LoVo (cell line): ENCODE data around the gene LACTB.

Experiments
- DNase-seq: peaks from one replicate; pipeline ENCODE4 v3.0.0-alpha.2; 2016; ENCODE audit warnings: low spot score

LACTB gene

DNA sequence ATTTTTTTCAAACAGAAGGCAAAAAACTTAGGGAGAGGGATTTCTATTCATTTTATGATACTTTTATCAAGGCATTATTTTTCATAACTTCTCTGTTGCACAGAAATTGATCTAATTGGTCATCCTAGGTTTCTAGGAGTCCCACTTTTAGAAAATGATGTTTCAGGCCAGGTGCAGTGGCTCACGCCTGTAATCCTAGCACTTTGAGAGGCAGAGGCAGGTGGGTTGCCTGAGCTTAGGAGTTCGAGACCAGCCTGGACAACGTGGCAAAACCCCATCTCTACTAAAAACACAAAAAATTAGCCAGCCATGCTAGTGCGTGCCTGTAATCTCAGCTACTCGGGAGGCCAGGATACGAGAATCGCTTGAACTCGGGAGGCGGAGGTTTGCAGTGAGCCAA lies 2.8 kb downstream of the LACTB start:
- DNase-seq: no peak

DNA sequence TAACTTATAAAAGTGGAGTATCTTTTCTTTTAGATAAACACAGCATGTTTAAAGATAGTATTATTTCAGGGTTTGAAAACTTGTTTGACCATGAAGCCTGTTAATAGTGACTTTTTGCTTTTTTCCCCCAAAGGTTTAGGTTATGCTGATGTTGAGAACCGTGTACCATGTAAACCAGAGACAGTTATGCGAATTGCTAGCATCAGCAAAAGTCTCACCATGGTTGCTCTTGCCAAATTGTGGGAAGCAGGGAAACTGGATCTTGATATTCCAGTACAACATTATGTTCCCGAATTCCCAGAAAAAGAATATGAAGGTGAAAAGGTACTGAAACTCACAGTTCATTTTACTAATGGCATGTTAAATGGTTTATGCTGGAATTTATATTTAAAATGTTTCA lies 5.1 kb downstream of the LACTB start:
- no peak for DNase-seq

DNA sequence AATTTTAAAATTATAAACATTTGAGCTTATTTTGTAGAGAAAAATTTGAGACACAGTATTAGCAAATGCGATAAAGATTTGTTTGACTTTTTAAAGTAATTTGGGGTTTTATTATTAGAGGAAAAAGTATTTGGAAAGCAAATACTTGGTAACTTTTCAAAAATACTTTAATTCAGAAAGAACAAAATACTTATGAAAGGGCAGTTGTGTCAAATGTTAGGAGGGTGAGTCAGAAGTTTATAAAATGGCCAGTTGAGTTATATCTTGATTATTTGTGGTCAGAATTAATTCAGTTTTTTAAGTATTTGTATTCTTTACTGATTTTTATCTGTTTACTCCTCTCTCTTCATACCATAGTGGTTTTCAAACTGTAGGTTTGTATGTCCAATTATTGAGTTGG lies 12.1 kb downstream of the LACTB start:
- DNase-seq: no peak

- no peak for DNase-seq
Observed at GRCh38 chr15:63134245-63134985, 12.8 kb downstream of the LACTB start.

- no peak for DNase-seq
Observed at GRCh38 chr15:63135281-63135680, 13.6 kb downstream of the LACTB start.

GRCh38 chr15:63135804-63136203 lies 14.1 kb downstream of the LACTB start:
- peak; percentile 41 for DNase-seq

- DNase-seq: no peak
Observed at GRCh38 chr15:63136742-63137141, 15.1 kb downstream of the LACTB start.

DNA sequence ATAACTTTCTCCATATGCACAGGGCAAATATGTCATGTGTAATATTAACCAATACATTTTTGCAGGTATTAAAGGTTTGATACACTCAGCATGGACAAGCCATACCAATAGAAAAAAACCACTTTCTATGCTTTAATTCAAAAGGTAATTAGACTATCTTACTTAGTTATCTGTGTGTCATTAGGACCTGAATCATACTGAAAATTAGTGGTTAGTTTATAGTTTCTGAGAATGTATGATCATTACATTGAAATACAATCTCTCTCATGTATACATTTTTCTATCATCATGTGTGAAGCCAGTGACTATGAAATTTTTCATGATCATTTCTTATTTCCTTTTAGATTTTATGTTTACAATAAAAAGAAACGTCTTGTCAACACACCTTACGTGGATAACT lies 19.3 kb downstream of the LACTB start:
- DNase-seq: no peak

GRCh38 chr15:63145426-63145825 lies 23.8 kb downstream of the LACTB start:
- DNase-seq: no peak

- DNase-seq: no peak
Observed at GRCh38 chr15:63146684-63147083, 25.0 kb downstream of the LACTB start.

GRCh38 chr15:63151665-63152064 lies 30.0 kb downstream of the LACTB start:
- DNase-seq: no peak

GRCh38 chr15:63155486-63155885 lies 33.8 kb downstream of the LACTB start:
- no peak for DNase-seq

GRCh38 chr15:63156086-63156710 lies 34.5 kb downstream of the LACTB start:
- DNase-seq: no peak

DNA sequence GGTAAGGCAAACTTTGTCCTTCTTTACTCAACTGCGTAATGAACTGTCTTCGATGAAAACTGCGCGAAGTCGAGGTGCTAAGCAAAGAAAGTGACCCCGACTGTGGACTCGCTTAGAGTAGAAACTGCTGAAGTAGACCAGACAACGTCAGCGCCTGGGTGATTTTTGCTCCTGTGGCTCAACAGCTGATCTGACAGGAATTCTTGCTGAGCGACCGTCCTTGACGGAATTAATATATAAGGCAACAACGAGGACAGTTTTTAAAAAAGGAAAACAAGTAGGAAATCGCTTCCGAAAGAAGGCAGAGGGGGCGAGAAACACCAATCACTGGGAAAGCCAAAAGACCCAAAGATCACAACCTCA lies 35.1 kb downstream of the LACTB start:
- DNase-seq: no peak

DNA sequence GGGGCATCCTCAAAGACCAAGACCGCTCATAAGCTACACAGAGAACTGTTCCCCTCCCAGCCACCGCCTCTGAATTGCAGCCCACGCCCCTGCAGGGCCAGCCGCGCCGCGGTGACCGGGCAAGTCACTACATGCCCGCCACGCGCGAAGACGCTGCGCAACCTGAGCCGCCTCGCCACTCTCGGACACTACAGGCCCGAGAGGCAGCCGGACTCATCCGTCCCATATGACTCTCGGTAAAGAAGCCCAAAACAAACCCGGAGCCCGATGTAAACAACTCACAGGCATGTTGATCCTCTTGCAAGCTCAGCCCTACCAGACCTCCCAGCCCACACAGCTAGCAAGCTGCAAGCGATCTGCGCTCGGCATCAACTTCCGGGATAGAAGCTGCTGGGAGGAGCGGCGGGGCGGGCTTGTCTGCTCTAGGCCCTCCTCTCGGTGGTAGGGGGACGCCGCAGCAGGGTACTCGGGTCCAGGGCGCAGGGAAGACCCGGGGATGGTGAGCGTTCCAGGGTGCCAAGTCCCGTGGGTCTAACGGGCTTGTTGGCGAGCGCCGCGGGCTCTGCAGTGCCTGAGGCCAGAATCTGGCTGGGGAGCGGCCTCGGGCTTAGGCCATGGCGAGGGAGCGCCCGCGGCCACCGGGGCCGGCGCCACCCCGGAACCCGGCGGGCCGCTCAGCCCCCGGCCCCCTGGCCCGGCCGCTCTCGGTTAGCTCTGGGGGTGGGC lies 35.6 kb downstream of the LACTB start, which contains the start of gene RPS27L:
Gene RPS27L, minus strand, starts transcription at position 360 of the 726 bp plus-strand sequence. Its CDS starts 72 bp downstream, at position 288.
- DNase-seq: peak; percentile 89

- DNase-seq: peak; percentile 69
Observed at GRCh38 chr15:63157891-63158431, 36.3 kb downstream of the LACTB start.

GRCh38 chr15:63160638-63161037 lies 39.0 kb downstream of the LACTB start:
- no peak for DNase-seq

GRCh38 chr15:63163217-63163616 lies 41.6 kb downstream of the LACTB start:
- no peak for DNase-seq

DNA sequence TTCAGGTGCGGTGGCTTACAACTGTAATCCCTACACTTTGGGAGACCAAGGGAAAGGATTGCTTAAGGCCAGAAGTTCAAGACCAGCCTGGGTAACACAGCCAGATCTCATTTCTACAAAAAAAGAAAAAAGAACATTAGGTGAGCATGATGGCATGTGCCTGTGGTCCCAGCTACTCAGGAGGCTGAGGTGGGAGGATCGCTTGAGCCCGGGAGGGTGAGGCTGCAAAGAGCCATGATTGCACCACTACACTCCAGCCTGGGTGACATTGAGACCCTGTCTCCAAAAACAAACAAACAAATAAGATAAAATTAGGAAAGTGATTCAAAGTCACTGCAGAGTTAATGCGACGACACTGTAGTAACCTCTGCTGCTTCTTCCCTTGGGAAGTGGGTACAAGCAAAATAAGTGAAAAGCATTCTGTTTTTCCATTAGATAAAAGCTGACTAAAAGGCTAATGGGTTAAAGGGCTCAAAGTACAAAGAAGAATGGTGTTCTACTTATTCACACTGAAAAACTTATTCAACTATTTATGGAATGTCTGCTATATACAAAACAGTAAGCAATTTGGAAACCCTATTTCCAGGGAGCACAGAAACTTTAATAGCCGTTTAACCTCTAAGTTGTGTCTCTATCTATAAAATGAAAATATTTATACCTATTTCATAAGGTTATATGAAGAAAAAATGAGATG lies 43.7 kb downstream of the LACTB start:
- DNase-seq: no peak

GRCh38 chr15:63166219-63166618 lies 44.6 kb downstream of the LACTB start:
- no peak for DNase-seq

DNA sequence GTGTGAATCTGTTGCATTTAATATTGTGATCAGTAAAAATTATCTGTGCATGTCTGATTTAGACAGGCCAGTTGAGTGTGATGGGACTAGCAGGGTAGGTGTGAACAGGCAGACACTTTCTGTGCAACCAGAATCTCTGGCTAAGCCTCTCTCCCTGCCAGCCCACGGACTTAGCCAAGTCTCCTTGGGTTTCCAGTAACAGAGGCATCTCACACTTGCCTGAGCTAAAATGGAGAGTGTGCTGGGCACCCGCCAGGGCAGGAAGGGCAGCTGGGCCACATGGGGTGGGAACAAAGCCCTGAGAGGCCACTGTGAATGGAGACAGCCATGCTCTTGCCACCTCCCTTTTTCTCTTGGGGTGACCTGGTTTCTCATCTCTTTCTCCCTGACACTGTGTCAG lies 48.1 kb downstream of the LACTB start:
- DNase-seq: no peak

DNA sequence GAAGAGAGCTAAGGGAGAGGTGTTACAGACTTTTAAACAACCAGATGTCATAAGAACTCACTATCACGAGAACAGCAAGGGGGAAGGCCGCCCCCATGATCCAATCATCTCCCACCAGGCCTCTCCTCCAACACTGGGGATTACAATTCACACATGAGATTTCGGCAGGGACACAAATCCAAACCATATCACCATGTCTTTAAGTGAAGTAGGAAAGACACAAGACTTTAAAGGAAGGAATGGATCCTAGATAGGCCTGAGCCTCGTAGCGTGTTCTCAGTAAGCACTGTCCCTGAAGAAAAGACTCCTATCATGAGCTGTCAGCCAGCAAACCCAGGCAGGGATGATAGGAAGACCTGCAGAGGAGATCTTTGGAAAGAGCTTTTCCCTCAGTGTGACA lies 50.7 kb downstream of the LACTB start:
- no peak for DNase-seq
